ENCODE results near the gene ACTMAP. TPM values are rescaled to one million over a fixed set of nuclear protein-coding genes. Genes with fewer than 3 reads are reported as not detected.

ACTMAP gene
- total RNA-seq, 2 donors from 2014 or later = 3.0 to 4.2 TPM

- Histone ChIP-seq H3K4me3 (no peak overlapping the region), H3K4me1 (no peaks in the 10 kb centered on the region), H3K9me3 (no peaks in the 10 kb centered on the region), H3K27ac (no peak overlapping the region), H3K27me3 (no peaks in the 10 kb centered on the region), H3K36me3 (replicated peaks in 1 of 2; ENCODE audit: insufficient read depth in 1 of 2, low read depth in 2 of 2) (peaks cover 0 to 24% of the 10 kb centered on the region in 2 donors)
- no peak for ATAC-seq
- no peak for DNase-seq
- intact Hi-C loops (cut with DNase I) = no loop called here
- TF ChIP-seq POLR2A (IDR thresholded peaks at IDR 0.05) (no peak), CTCF (IDR thresholded peaks at IDR 0.05) (no peak)
- WGBS, 2 donors = 88 to 90% methylated on average over 19 to 23 of the region's 24 CpGs
These were observed 47.1 kb downstream of the ACTMAP start for GRCh38 chr19:40703029-40703755.

- Histone ChIP-seq H3K4me1 (no peaks in the 10 kb centered on the region), H3K4me3 (no peak overlapping the region), H3K27me3 (no peaks in the 10 kb centered on the region), H3K36me3 (replicated peaks in 1 of 2; ENCODE audit: insufficient read depth in 1 of 2, low read depth in 2 of 2) (peaks cover 0 to 24% of the 10 kb centered on the region in 2 donors), H3K27ac (no peak overlapping the region), H3K9me3 (no peaks in the 10 kb centered on the region)
- no peak for TF ChIP-seq POLR2A (IDR thresholded peaks at IDR 0.05)
- peak in 3 of 7 experiments; percentile 22 to 27 (median 26) for TF ChIP-seq CTCF (IDR thresholded peaks at IDR 0.05)
- ATAC-seq (peak; percentile 28), DNase-seq (peak in 3 of 4 donors; percentile 46 to 57 (median 51))
- intact Hi-C loops (cut with DNase I) = no loop called here
- 68 to 81% methylated on average over 14 to 18 of the region's 18 CpGs for WGBS, 2 donors
These were observed 47.8 kb downstream of the ACTMAP start for GRCh38 chr19:40702337-40703012.

GRCh38 chr19:40701758-40702157 lies 48.5 kb downstream of the ACTMAP start:
- ATAC-seq = no peak
- H3K36me3 ChIP-seq (replicated peaks in 1 of 2; ENCODE audit: insufficient read depth in 1 of 2, low read depth in 2 of 2) = peaks cover 0 to 24% of the 10 kb centered on the region in 2 donors
- H3K9me3 ChIP-seq = no peaks in the 10 kb centered on the region
- DNase-seq = no peak
- H3K4me1 ChIP-seq = no peaks in the 10 kb centered on the region
- no peak overlapping the region for H3K27ac ChIP-seq
- WGBS, 2 donors = 94% methylated on average over 6 of the region's 6 CpGs
- TF ChIP-seq CTCF (IDR thresholded peaks at IDR 0.05) (no peak), POLR2A (IDR thresholded peaks at IDR 0.05) (no peak)
- no peaks in the 10 kb centered on the region for H3K27me3 ChIP-seq
- intact Hi-C loops (cut with DNase I) = no loop called here
- no peak overlapping the region for H3K4me3 ChIP-seq

GRCh38 chr19:40700083-40700482 lies 50.2 kb downstream of the ACTMAP start:
- Histone ChIP-seq H3K4me3 (no peak overlapping the region), H3K27ac (no peak overlapping the region), H3K4me1 (no peaks in the 10 kb centered on the region), H3K9me3 (no peaks in the 10 kb centered on the region), H3K27me3 (no peaks in the 10 kb centered on the region), H3K36me3 (replicated peaks in 1 of 2; ENCODE audit: insufficient read depth in 1 of 2, low read depth in 2 of 2) (peaks cover 0 to 24% of the 10 kb centered on the region in 2 donors)
- DNase-seq (no peak), ATAC-seq (no peak)
- intact Hi-C loops (cut with DNase I) = no loop called here
- no peak for TF ChIP-seq POLR2A (IDR thresholded peaks at IDR 0.05)
- TF ChIP-seq CTCF (IDR thresholded peaks at IDR 0.05) = no peak
- 93 to 100% methylated on average over 1 to 9 of the region's 9 CpGs for WGBS, 2 donors

Data from body of pancreas (tissue), 4 donors.